Globus pallidus (tissue), 1 donor: ENCODE data around the gene PGAP3.

ENCODE experiments used
- DNase-seq: peaks from one replicate; pipeline ENCODE4 v3.0.0-alpha.2; 2015; ENCODE audit warnings: low spot score

Gene PGAP3

GRCh38 chr17:39622380-39623006 lies 65.4 kb downstream of the PGAP3 start:
- no peak for DNase-seq

GRCh38 chr17:39621523-39622379 lies 66.1 kb downstream of the PGAP3 start:
- DNase-seq = peak; percentile 81
